Progenitor cell of endocrine pancreas (in vitro differentiated cells): ENCODE data around the gene EIF3A. TPM values are rescaled to one million over a fixed set of nuclear protein-coding genes. Genes with fewer than 3 reads are reported as not detected.

Source experiments
- DNase-seq: peaks from one replicate; pipeline ENCODE4 v3.0.0; 2021; ENCODE audit warnings: low spot score; ENCODE audit not compliant: unreplicated experiment
- H3K27ac Mint-ChIP-seq: 2 replicates; pipeline ENCODE4 v1.8.0; 2021; ENCODE audit warnings: mild to moderate bottlenecking, moderate library complexity, mixed read lengths
- H3K27me3 Mint-ChIP-seq: 2 replicates; pipeline ENCODE4 v1.8.0; 2021; ENCODE audit warnings: mixed read lengths
- H3K36me3 Mint-ChIP-seq: 2 replicates; pipeline ENCODE4 v1.8.0; 2022; ENCODE audit warnings: mixed read lengths; ENCODE audit not compliant: insufficient read depth
- H3K4me1 Mint-ChIP-seq: 2 replicates; pipeline ENCODE4 v1.8.0; 2021; ENCODE audit warnings: low read depth, mixed read lengths
- H3K4me3 Mint-ChIP-seq: 2 replicates; pipeline ENCODE4 v1.8.0; 2021; ENCODE audit warnings: low read depth, mild to moderate bottlenecking, moderate library complexity, mixed read lengths
- H3K9me3 Mint-ChIP-seq: 2 replicates; pipeline ENCODE4 v1.8.0; 2021; ENCODE audit warnings: low read depth, mixed read lengths
- total RNA-seq: library from RNA; stranded (reverse); gene quantifications from 2 replicates; pipeline ENCODE4 v1.2.1, GENCODE V29; 2021
- TF ChIP-seq, protein P1 (sequence below): fragments of 200-600 bp; sonication (generic); IDR thresholded peaks from one replicate; pipeline ENCODE4 v1.5.0; 2021; ENCODE audit warnings: antibody characterized with exemption, mild to moderate bottlenecking; ENCODE audit not compliant: unreplicated experiment

The EIF3A gene
- total RNA-seq, 1 donor from 2014 or later, result 127 TPM

DNA sequence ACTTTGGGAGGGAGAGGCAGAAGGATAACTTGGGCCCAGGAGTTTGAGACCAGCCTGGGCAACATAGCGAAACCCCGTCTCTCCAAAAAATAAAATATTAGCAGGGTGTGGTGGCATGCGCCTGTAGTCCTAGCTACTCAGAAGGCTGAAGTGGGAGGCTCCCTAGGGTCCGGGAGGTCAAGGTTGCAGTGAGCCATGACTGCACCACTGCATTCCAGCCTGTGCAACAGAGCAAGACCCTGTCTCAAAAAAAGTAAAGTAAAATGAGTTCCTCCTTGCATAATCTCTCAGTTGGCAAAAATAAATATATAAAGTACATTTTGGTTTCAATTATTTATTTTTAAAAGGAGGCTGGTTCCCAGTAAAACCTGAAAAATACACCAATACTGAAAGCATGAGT is 39.3 kb downstream of the EIF3A start:
- no peaks in the 10 kb centered on the region for H3K4me1 Mint-ChIP-seq

DNA sequence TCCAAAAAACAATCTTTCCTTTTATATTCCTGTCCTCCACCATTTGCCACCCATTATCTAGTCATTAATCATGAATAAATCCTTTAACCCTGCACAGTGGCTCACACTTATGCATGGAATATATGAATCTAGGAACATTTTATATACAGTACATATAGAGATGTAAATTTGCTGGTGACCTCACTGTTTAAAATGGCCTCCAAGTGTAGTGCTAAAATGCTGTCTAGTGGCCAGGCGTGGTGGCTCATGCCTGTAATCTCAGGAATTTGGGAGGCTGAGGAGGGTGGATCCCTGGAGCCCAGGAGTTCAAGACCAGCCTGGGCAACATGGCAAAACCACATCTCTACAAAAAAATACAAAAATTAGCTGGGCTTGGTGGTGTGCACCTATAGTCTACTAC is 41.5 kb downstream of the EIF3A start:
- Mint-ChIP-seq H3K27me3 (no peaks in the 10 kb centered on the region), H3K36me3 (peaks cover 41% of the 10 kb centered on the region), H3K4me1 (no peaks in the 10 kb centered on the region), H3K4me3 (no peak overlapping the region), H3K27ac (peak overlapping the region; percentile 39), H3K9me3 (no peaks in the 10 kb centered on the region)
- TF ChIP-seq, protein P1, sequence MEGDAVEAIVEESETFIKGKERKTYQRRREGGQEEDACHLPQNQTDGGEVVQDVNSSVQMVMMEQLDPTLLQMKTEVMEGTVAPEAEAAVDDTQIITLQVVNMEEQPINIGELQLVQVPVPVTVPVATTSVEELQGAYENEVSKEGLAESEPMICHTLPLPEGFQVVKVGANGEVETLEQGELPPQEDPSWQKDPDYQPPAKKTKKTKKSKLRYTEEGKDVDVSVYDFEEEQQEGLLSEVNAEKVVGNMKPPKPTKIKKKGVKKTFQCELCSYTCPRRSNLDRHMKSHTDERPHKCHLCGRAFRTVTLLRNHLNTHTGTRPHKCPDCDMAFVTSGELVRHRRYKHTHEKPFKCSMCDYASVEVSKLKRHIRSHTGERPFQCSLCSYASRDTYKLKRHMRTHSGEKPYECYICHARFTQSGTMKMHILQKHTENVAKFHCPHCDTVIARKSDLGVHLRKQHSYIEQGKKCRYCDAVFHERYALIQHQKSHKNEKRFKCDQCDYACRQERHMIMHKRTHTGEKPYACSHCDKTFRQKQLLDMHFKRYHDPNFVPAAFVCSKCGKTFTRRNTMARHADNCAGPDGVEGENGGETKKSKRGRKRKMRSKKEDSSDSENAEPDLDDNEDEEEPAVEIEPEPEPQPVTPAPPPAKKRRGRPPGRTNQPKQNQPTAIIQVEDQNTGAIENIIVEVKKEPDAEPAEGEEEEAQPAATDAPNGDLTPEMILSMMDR, result no peak
- no peak for DNase-seq

More for the DNA sequence above, 39.3 kb downstream of the EIF3A start:
- Mint-ChIP-seq H3K27ac (no peak overlapping the region), H3K36me3 (peaks cover 47% of the 10 kb centered on the region), H3K27me3 (no peaks in the 10 kb centered on the region), H3K4me3 (no peak overlapping the region), H3K9me3 (no peaks in the 10 kb centered on the region)
- no peak for DNase-seq
- TF ChIP-seq, protein P1, result no peak

DNA sequence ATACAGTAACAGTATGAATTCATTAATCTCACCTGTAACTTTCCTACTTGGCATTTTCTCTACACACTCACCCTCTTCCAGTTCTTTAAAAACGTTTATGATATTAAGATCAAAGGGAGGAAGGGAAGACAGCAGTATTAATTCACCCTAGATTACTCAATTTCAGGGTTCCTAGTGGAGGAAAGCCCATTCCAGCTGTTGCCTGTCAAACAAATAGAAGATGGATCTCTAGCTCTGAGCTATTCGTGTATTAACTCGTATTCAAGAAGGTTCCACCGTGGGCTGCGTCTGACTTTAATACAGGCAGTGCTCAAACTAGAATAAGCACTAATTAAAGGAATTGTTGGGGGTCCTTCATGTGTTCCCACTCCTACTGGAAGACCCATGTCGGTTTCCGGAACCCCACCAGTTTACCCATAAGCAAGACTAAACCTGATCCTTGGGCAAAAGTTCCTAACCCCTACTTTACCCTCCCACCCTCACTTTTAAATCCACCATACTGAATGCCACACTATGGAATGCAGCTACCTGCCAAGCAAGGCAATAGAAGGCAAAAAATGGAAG is 49.0 kb downstream of the EIF3A start:
- TF ChIP-seq, protein P1, result no peak
- H3K27me3 Mint-ChIP-seq, result peaks cover 11% of the 10 kb centered on the region
- no peak for DNase-seq
- peaks cover 9% of the 10 kb centered on the region for H3K36me3 Mint-ChIP-seq
- H3K4me1 Mint-ChIP-seq, result peaks cover 7% of the 10 kb centered on the region
- no peaks in the 10 kb centered on the region for H3K9me3 Mint-ChIP-seq
- no peak overlapping the region for H3K27ac Mint-ChIP-seq
- peak overlapping the region; percentile 47 for H3K4me3 Mint-ChIP-seq

DNA sequence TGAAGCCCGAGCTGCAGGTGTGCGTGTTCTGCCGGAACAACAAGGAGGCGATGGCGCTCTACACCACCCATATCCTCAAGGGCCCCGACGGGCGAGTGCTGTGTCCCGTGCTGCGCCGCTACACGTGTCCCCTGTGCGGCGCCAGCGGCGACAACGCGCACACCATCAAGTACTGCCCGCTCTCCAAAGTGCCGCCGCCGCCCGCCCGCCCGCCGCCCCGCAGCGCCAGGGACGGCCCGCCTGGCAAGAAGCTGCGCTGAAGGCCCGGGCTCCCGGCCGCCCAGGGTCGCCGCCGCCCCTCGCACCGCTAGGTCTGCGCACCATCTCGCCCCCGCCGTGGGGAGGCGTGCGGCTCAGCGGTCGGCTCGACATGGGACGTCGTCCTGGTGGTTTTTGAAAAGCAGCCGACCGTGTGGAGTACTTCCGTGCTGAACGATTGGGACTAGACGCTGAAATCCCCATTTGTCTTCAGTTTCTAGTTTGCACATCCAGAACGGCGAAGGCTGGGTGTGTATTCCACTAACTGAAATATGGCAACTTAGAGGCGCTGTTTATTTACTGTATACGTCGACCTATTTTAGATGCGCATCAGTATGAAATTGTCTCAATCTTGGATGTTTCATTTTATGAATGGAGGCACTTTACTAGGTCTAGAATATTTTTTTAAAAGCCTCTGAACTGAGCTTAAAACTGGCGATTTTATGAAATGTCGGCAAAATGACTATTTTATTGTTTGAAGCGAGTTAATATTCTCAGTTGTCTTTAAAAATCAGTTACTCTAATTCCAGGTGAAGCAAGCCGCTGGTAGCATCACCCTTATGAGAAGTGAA is 50.0 kb downstream of the EIF3A start:
- peak; percentile 49 for DNase-seq
- TF ChIP-seq, protein P1, result peak; percentile 43
- peak overlapping the region; percentile 65 for H3K4me3 Mint-ChIP-seq
- peaks cover 17% of the 10 kb centered on the region for H3K27me3 Mint-ChIP-seq
- peaks cover 6% of the 10 kb centered on the region for H3K36me3 Mint-ChIP-seq
- H3K4me1 Mint-ChIP-seq, result peaks cover 7% of the 10 kb centered on the region
- H3K9me3 Mint-ChIP-seq, result no peaks in the 10 kb centered on the region
- H3K27ac Mint-ChIP-seq, result no peak overlapping the region

DNA sequence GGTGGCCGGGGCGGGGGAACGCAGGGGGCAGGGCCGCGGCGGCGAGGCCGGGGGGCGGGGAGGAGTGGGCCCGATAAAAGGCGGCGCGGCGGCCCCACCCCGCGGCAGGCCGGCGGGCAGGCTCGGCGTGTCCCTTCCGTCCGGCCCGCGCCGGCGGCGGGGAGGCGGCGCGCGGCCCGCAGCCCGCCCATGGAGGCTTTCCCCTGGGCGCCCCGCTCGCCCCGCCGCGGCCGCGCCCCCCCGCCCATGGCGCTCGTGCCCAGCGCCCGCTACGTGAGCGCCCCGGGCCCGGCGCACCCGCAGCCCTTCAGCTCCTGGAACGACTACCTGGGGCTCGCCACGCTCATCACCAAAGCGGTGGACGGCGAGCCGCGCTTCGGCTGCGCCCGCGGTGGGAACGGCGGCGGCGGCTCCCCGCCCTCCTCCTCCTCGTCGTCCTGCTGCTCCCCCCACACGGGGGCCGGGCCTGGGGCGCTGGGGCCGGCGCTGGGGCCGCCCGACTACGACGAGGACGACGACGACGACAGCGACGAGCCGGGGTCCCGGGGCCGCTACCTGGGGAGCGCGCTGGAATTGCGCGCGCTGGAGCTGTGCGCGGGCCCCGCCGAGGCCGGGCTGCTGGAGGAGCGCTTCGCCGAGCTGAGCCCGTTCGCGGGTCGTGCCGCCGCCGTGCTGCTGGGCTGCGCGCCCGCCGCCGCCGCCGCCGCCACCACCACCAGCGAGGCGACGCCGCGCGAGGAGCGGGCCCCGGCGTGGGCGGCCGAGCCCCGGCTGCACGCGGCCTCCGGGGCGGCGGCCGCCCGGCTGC is 50.8 kb downstream of the EIF3A start, which contains the start of gene NANOS1:
NANOS1 (plus strand) TSS at position 102 of the 808 bp plus-strand sequence; CDS start at position 190, 88 bp downstream.
- Mint-ChIP-seq H3K9me3 (no peaks in the 10 kb centered on the region), H3K27ac (peak within 1 kb of the TSS; percentile 73), H3K27me3 (peaks cover 17% of the 10 kb centered on the region), H3K36me3 (peaks cover 6% of the 10 kb centered on the region), H3K4me1 (peaks cover 7% of the 10 kb centered on the region), H3K4me3 (peak within 1 kb of the TSS; percentile 70)
- TF ChIP-seq, protein P1, result no peak
- peak; percentile 41 for DNase-seq
